Stomach (tissue), 9 donors: Measurements from ENCODE around the gene ATP8B4. TPM values are rescaled to one million over a fixed set of nuclear protein-coding genes. Genes with fewer than 3 reads are reported as not detected.

ENCODE experiments used
- DNase-seq, 2 donors: peaks; one replicate each; pipeline versions ENCODE4 v3.0.0 to v3.0.0-alpha.2; 2013 to 2019
- H3K27ac ChIP-seq, 5 donors: fragments of 200-600 bp in 4 of 5; sonication (generic) in 4 of 5; one replicate each; pipeline ENCODE4 v1.5.1; 2013 to 2019; ENCODE audit warnings: mild to moderate bottlenecking in 1 of 5, moderate library complexity in 1 of 5
- H3K27me3 ChIP-seq, 3 donors: fragments of 200-600 bp; sonication (generic); one replicate each; pipeline ENCODE4 v1.5.1; 2017 to 2019; ENCODE audit warnings: mixed run types in 1 of 3
- H3K36me3 ChIP-seq, 4 donors: fragments of 200-600 bp; sonication (generic); 1 replicate in 3 of 4; 2 replicates in 1 of 4; pipeline ENCODE4 v1.5.1; 2016 to 2019
- H3K4me1 ChIP-seq, 4 donors: fragments of 200-600 bp; sonication (generic); one replicate each; pipeline ENCODE4 v1.5.1; 2016 to 2019
- H3K4me3 ChIP-seq, 4 donors: fragments of 200-600 bp; sonication (generic) in 3 of 4; one replicate each; pipeline ENCODE4 v1.5.1; 2016 to 2019; ENCODE audit warnings: mild to moderate bottlenecking in 1 of 4
- H3K9me3 ChIP-seq, 4 donors: fragments of 200-600 bp; sonication (generic); one replicate each; pipeline ENCODE4 v1.5.1; 2016 to 2019
- CTCF ChIP-seq, 7 experiments: fragments of 450-650 bp in 4 of 7; fragments of 200-600 bp in 3 of 7; sonication (generic) in 3 of 7; IDR thresholded peaks; one replicate each; pipeline ENCODE4 v1.5.1; 2016 to 2019; ENCODE audit warnings: antibody characterized with exemption in 7 of 7, control low read depth in 2 of 7, mild to moderate bottlenecking in 1 of 7
- EP300 ChIP-seq: sonication (generic); formaldehyde crosslinking; IDR thresholded peaks from one replicate; pipeline ENCODE4 v1.6.1; 2017; ENCODE audit warnings: antibody characterized with exemption
- POLR2A ChIP-seq, 4 donors: fragments of 450-650 bp; IDR thresholded peaks; one replicate each; pipeline ENCODE4 v1.6.1; 2016; ENCODE audit warnings: antibody characterized with exemption in 4 of 4, control low read depth in 2 of 4, mild to moderate bottlenecking in 1 of 4, moderate library complexity in 1 of 4
- POLR2AphosphoS5 ChIP-seq, 3 donors: sonication (generic); formaldehyde crosslinking; IDR thresholded peaks; one replicate each; pipeline ENCODE4 v1.6.1; 2016; ENCODE audit warnings: antibody characterized with exemption in 3 of 3
- whole genome bisulfite sequencing, 5 donors: extraction: QIAGEN DNeasy Blood & Tissue Kit in 3 of 5; methylation state at CpG; one replicate each; pipeline versions ENCODE4 v1.1.5 to v1.1.7; 2013 to 2018; 5-methylcytosine and 5-hydroxymethylcytosine counted together
- intact Hi-C: fragments of 100-400 bp; cut with DNase I; formaldehyde crosslinking; loops from one replicate; pipeline ENCODE4 v1.15.1; 2023; ENCODE audit warnings: low total_unique reads
- polyA plus RNA-seq, 3 donors: library from polyadenylated mRNA; stranded (reverse); fragments of 200-250 nt; gene quantifications; one replicate each; pipeline ENCODE4 v1.2.3, GENCODE V29; 2013
- total RNA-seq, 5 donors: library from RNA; depleted of rRNA; stranded (reverse); fragments of >200 nt; gene quantifications; one replicate each; pipeline versions ENCODE4 v1.1.0 to v1.2.3, GENCODE V29; 2014 to 2016
- donor health status: healthy with polysubstance abuse.
- donor health status: Bipolar disorder and iron deficiency.
- donor health status: healthy.

Gene ATP8B4
- total and polyA plus RNA-seq, 8 donors = under 0.01 to 14.3 (median 1.6) TPM

DNA sequence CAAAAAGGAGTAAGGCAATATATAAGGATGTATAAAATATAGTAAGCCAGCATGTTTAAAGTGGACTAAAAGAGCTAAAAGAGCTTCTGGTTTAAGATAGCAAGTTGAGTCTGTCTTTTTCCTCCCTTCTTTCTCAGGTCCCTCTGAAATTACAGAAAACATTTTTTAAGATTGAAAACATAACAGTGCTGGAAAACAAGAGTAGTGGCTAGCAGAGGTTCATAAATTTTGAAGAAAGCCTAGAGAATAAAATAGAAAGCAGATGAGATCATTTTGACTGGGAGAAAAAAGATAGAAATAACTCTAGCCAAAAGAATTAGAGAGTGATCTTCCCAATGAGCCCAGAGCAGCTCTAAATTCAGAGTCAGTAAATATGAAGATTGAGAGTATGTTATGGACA, 41.9 kb downstream of the ATP8B4 start:
- TF ChIP-seq POLR2A (IDR thresholded peaks at IDR 0.05) (no peak), EP300 (no peak), POLR2AphosphoS5 (IDR thresholded peaks at IDR 0.05) (no peak), CTCF (IDR thresholded peaks at IDR 0.05) (no peak)
- no peaks in the 10 kb centered on the region for H3K9me3 ChIP-seq
- H3K27ac ChIP-seq = no peak overlapping the region

DNA sequence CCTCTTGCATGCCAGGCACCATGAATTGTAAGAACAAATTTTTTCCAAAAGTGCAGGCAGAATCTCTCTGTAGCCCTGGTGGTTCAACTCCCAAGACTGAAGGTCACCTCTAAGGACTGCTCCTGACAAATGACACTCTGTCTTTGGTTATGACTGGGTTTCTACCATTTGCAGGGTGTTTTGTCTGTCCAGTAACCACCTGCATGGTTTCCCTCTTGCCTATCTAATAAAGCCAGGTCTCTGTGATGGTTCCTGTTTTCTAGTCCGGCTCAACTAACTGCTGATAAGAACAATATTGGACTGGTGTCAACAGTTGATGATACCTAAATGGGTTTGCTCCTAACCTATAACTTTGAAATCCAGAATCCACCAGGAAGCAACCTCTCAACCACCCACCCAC, 43.7 kb downstream of the ATP8B4 start:
- intact Hi-C loops = no loop called here
- no peak overlapping the region for H3K4me3 ChIP-seq
- no peaks in the 10 kb centered on the region for H3K9me3 ChIP-seq
- H3K4me1 ChIP-seq = no peaks in the 10 kb centered on the region
- 61 to 71% (median 63%) methylated on average over 1 of the region's 1 CpG for WGBS, 5 donors
- no peaks in the 10 kb centered on the region for H3K27me3 ChIP-seq
- H3K27ac ChIP-seq = no peak overlapping the region
- no peaks in the 10 kb centered on the region for H3K36me3 ChIP-seq
- TF ChIP-seq POLR2A (IDR thresholded peaks at IDR 0.05) (no peak), CTCF (IDR thresholded peaks at IDR 0.05) (no peak), POLR2AphosphoS5 (IDR thresholded peaks at IDR 0.05) (no peak), EP300 (no peak)
- DNase-seq = no peak

More for the DNA sequence above, 41.9 kb downstream of the ATP8B4 start:
- DNase-seq = no peak
- intact Hi-C loops = no loop called here
- Histone ChIP-seq H3K4me3 (no peak overlapping the region), H3K27me3 (no peaks in the 10 kb centered on the region), H3K4me1 (no peaks in the 10 kb centered on the region), H3K36me3 (no peaks in the 10 kb centered on the region)

GRCh38 chr15:50071551-50072258, 47.3 kb downstream of the ATP8B4 start:
- no peaks in the 10 kb centered on the region for H3K4me1 ChIP-seq
- TF ChIP-seq POLR2A (IDR thresholded peaks at IDR 0.05) = no peak
- TF ChIP-seq EP300 = no peak
- no peak for TF ChIP-seq POLR2AphosphoS5 (IDR thresholded peaks at IDR 0.05)
- TF ChIP-seq CTCF (IDR thresholded peaks at IDR 0.05) = no peak

GRCh38 chr15:50068016-50068415, 51.0 kb downstream of the ATP8B4 start:
- no peaks in the 10 kb centered on the region for H3K4me1 ChIP-seq
- H3K27me3 ChIP-seq = no peaks in the 10 kb centered on the region
- WGBS, 5 donors = 59 to 78% (median 66%) methylated on average over 3 of the region's 3 CpGs
- TF ChIP-seq EP300 (no peak), POLR2A (IDR thresholded peaks at IDR 0.05) (no peak), POLR2AphosphoS5 (IDR thresholded peaks at IDR 0.05) (no peak), CTCF (IDR thresholded peaks at IDR 0.05) (no peak)
- H3K36me3 ChIP-seq = no peaks in the 10 kb centered on the region
- no peak overlapping the region for H3K4me3 ChIP-seq
- no peaks in the 10 kb centered on the region for H3K9me3 ChIP-seq
- no peak for DNase-seq
- no peak overlapping the region for H3K27ac ChIP-seq
- intact Hi-C loops = no loop called here

More at GRCh38 chr15:50071551-50072258, 47.3 kb downstream of the ATP8B4 start:
- no peak overlapping the region for H3K4me3 ChIP-seq
- 81 to 97% (median 87%) methylated on average over 1 of the region's 1 CpG for WGBS, 5 donors
- DNase-seq = no peak
- H3K27ac ChIP-seq = no peak overlapping the region
- H3K36me3 ChIP-seq = no peaks in the 10 kb centered on the region
- intact Hi-C loops = no loop called here
- H3K27me3 ChIP-seq = no peaks in the 10 kb centered on the region
- no peaks in the 10 kb centered on the region for H3K9me3 ChIP-seq
